ENCODE measurements around the gene ENTPD6. TPM values are rescaled to one million over a fixed set of nuclear protein-coding genes. Genes with fewer than 3 reads are reported as not detected.
"Not testable (repeated sequence)": the region's sequence is repeated elsewhere in the genome, so short reads cannot be mapped to it uniquely, and the experiment has no call there.

Gene ENTPD6
- total RNA-seq, 1 donor from 2014 or later, result 27.9 TPM

- no peak for DNase-seq
Measured at GRCh38 chr20:25257756-25258475, 62.4 kb downstream of the ENTPD6 start.

DNA sequence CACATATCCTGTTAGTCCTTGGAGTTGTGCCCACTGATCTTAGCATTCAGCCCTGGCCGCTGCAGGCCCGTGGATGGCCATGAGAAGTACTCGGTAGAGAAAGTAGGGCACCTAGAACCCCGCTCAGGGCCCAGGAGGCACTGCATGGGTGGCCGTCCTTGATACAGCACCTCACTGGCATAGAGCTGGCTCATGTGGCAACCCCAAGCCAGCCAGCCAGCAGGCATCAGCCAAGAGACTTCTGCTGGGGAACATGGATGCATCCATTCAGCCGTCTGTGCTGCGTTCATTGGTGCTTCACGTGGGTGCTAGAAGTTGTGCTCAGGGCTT lies 62.9 kb downstream of the ENTPD6 start:
- no peak for DNase-seq

DNA sequence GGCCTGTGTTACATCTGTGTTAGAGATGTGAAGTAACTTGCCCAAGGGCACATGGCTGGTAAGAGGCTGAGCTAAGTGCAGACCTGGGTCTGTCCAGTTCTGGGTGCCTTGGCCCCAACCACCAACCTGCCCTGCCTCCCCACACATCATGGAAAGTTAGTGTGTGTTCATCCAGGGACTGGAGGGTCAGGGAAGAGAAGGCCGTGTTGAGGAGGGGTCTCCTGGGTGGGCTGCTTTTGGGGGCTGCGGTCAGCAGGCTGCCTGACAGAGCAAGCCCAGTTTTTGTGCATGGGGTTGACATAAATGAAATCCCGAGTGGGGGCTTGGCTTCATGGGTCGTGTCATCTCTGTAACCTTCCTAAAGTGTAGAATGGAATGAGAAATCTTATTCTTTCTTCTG lies 63.3 kb downstream of the ENTPD6 start:
- DNase-seq, result no peak

DNA sequence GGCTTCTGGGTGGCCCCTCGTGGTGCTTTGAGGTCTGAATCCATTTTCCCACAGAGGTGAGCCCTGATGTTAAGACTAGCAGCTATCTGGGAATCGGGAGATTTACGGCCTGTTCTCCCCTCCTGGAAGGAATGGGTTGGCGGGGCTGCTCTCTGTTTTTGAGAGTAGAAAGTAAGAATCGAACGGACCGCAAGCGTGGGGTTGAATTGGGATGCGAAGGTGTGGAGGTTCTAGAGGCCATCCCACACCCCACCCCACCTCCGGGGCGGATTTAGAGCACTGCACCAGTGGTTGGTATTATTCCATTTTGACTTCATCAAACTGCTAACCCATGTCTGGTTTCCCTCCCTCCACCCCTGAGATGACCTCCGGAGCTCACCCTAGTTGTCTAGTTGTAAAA lies 63.8 kb downstream of the ENTPD6 start:
- DNase-seq, result no peak

GRCh38 chr20:25259788-25260254 lies 64.3 kb downstream of the ENTPD6 start:
- DNase-seq, result no peak

GRCh38 chr20:25260770-25261437 lies 65.4 kb downstream of the ENTPD6 start:
- not testable (repeated sequence) for DNase-seq

DNA sequence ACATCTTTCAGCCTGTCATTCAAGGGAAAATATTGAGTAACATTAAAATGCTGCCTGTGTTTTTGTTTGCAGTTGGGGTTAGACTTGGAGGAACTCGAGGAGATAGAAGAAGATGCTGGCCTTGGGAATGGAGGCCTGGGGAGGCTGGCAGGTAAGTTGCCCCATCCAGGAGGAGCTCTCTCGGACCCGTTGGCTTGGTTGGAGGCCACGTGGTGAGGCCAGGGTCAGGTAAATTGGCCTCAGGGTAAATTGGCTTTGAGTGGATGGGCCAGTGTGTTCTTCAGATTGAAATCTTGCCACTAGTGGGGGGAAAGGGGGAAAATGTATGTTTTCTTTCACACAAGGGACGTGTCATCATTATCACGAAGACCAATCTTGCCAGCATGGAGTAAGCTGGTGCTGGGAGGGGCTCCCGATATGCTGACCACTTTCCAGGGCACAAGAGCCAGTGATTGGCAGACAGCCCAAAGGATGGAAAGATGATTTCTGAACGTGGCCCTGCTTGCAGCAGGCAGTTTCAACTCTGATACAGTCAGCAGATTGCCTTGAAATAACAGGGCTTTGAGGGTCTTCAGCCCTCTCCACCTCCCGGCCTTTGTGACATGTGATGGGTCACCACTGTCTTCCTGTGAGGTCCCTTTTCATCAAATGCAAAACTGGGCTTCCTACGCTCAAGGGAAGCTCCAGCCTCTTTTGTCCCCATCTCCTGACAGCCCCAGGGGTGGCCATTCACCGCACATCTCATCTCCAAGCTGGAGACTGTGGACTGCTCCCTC lies 73.7 kb downstream of the ENTPD6 start:
- no peak for DNase-seq

GRCh38 chr20:25269833-25270170 lies 74.3 kb downstream of the ENTPD6 start:
- DNase-seq, result no peak

GRCh38 chr20:25270829-25271251 lies 75.3 kb downstream of the ENTPD6 start:
- DNase-seq, result no peak

DNA sequence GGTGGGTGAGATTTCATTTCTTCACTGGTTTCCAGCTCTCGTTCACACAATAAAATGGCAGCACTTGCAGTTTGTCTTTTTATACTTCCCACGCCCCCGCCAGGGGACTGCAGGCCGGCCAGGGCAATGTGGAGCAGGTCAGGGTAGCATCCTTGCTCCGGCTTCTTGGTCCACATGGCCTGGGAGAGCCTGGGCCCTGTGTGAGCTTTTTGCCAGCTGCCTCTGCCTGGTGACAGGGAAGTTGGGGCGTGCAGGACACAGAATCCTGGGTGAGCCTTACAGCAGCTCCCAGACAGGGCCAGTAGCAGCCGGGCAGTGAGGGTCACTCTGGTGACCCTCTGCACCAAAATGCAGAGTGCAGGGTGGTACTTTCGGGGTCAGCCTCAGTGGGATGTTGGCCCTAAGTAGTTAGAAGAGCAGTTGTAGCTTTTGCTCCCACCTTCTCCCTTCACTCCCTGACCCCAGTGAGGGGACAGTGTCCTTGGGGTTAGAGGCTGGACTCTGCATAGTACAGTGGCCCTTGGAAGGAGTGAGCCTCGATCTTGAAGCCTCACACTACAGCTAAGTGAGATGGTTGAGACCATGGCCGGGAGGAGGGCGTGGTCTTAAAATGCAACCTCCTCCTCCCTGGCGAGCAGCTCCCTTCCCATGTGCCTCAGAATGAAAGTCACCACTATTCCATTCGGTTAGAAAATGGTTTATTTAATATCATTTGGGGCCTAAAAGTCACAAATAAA lies 76.1 kb downstream of the ENTPD6 start:
- DNase-seq, result no peak

DNA sequence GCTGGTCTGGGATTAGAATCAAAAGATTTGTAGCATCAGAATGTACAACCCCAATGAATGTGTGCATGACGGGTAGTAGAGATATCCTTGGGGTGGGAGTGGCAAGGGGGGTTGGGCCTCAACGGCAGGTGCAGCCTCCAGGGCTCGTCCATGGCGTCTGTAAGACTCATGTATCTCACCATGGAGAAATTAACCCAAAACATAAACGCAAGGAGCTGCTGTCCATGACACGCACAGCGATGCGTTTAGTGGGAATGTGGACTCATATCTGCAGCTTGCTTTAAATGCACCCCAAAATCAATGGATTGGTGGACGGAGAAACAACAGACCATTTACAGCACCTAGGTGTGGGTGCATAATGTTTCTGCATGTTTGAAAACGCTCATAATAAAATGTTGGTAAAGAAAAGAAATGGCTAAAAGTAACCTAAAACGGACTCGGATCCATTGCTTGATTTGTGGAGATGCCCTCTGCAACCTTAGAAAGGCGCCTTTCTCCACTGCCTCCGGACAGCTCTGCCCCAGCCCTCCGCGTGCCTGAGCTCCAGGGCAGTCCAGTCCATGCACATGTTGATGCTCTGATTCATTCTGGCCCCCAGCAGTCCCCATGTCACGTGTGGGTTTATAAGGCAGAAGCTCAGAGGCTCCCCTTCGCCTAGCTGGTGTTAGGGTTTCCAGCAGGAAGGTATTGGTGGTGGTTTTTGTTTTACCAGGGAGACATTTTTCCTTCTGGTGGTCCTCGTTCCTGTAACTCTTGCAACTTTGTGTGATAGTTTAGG lies 76.9 kb downstream of the ENTPD6 start:
- no peak for DNase-seq

- no peak for DNase-seq
Measured at GRCh38 chr20:25273046-25273445, 77.5 kb downstream of the ENTPD6 start.

- peak; percentile 26 for DNase-seq
Measured at GRCh38 chr20:25273541-25274358, 78.2 kb downstream of the ENTPD6 start.

DNA sequence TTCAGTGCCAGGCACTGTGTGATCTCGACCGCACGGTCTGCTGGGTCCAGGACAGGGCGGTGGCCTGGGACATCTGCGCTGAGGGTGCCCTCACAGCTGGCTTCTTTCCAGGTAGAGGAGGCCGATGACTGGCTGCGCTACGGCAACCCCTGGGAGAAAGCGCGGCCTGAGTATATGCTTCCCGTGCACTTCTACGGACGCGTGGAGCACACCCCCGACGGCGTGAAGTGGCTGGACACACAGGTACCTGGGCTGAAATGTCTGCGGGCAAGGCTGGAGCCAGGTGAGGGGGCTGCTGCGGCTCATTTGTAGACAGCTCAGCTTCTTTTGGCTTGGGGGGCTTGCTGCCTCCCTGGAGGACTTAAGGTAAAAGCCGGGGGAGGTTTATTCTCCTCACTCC lies 79.0 kb downstream of the ENTPD6 start:
- DNase-seq, result no peak

DNA sequence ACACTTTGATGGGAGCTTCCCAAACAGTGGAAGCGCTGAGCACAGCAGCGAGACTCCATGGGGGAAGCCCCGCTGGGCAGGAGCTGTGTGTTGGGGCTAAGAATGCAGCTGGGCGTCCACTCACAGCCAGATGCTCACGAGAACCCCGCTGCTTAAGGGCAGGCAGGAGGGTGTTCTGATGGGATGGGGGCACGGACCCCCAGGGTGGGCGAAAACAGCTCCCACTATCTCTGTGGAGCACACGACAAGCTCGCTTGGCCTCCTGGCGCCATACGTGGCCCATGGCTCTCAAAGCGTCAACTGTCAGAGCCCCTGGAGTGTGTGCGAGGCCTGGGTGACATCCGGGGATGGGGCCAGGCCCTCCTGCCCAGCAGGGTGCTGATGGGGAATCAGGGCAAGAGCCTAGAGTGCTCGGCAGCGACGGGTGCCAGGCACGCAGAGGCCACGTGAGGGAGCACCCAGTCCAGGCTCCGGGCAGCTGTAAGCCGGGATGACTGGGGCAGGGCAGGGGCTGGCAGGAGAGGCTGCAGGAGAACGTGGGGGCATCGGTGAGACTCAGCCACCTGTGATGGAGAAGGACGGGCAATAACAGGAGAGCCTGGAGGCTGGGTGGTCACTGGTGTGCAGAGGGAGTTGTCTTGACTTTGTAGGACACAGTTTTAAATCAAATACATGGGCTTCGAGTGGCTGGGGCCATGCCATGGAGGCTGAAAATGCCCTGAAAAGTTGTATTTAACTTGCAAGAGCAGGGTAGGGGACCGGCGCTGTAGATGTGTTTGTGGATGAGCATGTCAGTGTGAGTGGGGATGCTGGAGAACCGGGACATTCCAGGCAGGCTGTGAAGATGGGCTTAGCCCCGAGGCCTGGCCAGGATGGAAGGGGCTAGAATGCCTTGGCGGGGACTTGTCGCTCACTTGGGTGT lies 79.6 kb downstream of the ENTPD6 start:
- DNase-seq, result no peak

DNA sequence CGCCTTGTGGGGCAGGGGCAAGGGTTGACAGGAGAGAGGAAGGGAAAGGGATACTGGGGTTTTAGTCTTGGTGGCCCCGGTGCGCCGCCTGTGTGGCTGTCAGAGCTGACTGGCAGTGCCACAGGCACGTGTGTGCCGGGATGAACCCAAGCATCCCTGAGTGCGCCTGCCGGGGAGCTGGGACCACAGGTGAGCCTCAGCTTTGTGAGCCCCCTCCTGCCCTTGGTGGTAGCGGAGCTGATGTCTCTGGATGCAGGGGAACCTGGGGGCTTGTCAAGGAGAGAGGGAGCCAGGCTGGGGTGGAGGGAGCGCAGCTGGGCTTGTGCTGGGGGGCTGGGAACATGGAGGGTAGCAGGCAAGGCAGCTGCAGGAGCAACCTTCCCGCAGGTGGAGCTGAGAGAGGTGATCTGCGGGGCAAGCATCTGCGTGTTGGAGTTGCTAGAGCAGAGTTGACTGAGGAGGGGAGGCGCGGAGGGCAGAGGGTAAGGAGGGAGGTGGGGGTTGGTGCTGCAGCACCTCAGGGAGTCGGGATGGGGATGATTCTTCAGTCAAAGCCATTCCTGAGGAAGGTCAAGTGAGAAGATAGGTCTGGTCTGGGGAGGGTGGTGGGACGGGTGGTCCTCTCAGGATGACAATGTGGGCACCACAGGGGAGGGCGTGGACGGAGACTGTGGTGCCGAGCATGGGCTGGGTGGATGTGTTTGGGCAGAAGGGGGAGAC lies 80.5 kb downstream of the ENTPD6 start:
- DNase-seq, result no peak
